OCI-LY1 (cell line): Measurements from ENCODE around the gene ZC3H18.

Source experiments
- EZH2 ChIP-seq: fragments of 200-600 bp; sonication (generic), shearing (Covaris generic); IDR thresholded peaks from 2 replicates; pipeline ENCODE4 v1.8.0; 2017; ENCODE audit warnings: borderline replicate concordance, mixed run types, mild to moderate bottlenecking, antibody characterized with exemption, low read length, moderate library complexity, mixed read lengths
- TF ChIP-seq, protein P1 (sequence below): fragments of 200-600 bp; sonication (generic), shearing (Covaris generic); IDR thresholded peaks from 2 replicates; pipeline ENCODE4 v1.5.1; 2017; ENCODE audit warnings: mild to moderate bottlenecking, antibody characterized with exemption, low read length, moderate library complexity, mixed read lengths

DNA sequence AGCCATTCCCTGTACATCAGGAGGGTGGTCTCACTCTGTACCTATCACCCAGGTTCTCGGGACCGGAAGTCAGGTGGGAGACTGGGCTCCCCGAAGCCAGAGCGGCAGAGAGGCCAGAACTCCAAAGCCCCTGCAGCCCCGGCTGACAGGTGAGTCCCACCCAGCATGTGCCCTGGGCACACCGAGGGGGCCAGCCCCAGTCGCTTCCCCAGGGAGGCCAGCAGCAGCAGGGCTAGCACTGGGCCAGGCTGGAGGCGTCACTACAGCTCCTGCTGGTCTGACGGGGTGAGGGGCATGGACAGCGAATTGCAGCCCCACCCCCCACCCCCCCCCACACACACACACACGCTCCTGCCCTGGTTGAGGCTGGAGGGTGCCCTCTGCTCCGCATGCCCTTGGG is 60.2 kb downstream of the ZC3H18 start:
- TF ChIP-seq, protein P1, sequence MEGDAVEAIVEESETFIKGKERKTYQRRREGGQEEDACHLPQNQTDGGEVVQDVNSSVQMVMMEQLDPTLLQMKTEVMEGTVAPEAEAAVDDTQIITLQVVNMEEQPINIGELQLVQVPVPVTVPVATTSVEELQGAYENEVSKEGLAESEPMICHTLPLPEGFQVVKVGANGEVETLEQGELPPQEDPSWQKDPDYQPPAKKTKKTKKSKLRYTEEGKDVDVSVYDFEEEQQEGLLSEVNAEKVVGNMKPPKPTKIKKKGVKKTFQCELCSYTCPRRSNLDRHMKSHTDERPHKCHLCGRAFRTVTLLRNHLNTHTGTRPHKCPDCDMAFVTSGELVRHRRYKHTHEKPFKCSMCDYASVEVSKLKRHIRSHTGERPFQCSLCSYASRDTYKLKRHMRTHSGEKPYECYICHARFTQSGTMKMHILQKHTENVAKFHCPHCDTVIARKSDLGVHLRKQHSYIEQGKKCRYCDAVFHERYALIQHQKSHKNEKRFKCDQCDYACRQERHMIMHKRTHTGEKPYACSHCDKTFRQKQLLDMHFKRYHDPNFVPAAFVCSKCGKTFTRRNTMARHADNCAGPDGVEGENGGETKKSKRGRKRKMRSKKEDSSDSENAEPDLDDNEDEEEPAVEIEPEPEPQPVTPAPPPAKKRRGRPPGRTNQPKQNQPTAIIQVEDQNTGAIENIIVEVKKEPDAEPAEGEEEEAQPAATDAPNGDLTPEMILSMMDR, result no peak
- no peak for TF ChIP-seq EZH2
